Gastrocnemius medialis (tissue), 4 donors: ENCODE results near the gene TMEM132E. TPM values are rescaled to one million over a fixed set of nuclear protein-coding genes. Genes with fewer than 3 reads are reported as not detected.

ENCODE experiments used
- ATAC-seq, 2 donors: fragments of 150-250 bp; one replicate each; pipeline ENCODE4 v1.9.1; 2016
- DNase-seq, 2 donors: peaks; one replicate each; pipeline ENCODE4 v3.0.0-alpha.2; 2019
- H3K27ac ChIP-seq, 4 donors: fragments of 200-600 bp; sonication (generic); 1 replicate in 1 of 4; 2 replicates in 3 of 4; pipeline ENCODE4 v1.5.1; 2016 to 2018; ENCODE audit warnings: mild to moderate bottlenecking in 2 of 4, moderate library complexity in 1 of 4
- H3K27me3 ChIP-seq, 3 donors: fragments of 200-600 bp; sonication (generic) in 2 of 3; 1 replicate in 1 of 3; 2 replicates in 2 of 3; pipeline versions ENCODE4 v1.5.1 to v1.6.0; 2016 to 2019; ENCODE audit warnings: mild to moderate bottlenecking in 1 of 3, moderate library complexity in 1 of 3
- H3K36me3 ChIP-seq, 2 donors: fragments of 200-600 bp; sonication (generic) in 1 of 2; one replicate each; pipeline ENCODE4 v1.5.1; 2017 to 2018
- H3K4me1 ChIP-seq, 2 donors: fragments of 200-600 bp; sonication (generic) in 1 of 2; one replicate each; pipeline ENCODE4 v1.5.1; 2016 to 2017; ENCODE audit warnings: mild to moderate bottlenecking in 2 of 2
- H3K4me3 ChIP-seq, 4 donors: fragments of 200-600 bp; sonication (generic) in 3 of 4; 1 replicate in 1 of 4; 2 replicates in 3 of 4; pipeline ENCODE4 v1.5.1; 2016 to 2019; ENCODE audit warnings: mild to moderate bottlenecking in 2 of 4
- H3K9me3 ChIP-seq, 3 donors: fragments of 200-600 bp; sonication (generic) in 2 of 3; 1 replicate in 1 of 3; 2 replicates in 2 of 3; pipeline ENCODE4 v1.5.1; 2016 to 2019
- POLR2A ChIP-seq, 2 donors: fragments of 450-650 bp; IDR thresholded peaks; one replicate each; pipeline ENCODE4 v1.6.1; 2017; ENCODE audit warnings: antibody characterized with exemption in 2 of 2, mild to moderate bottlenecking in 2 of 2, moderate library complexity in 2 of 2
- in situ Hi-C, 4 donors: fragments of 200-750 bp; cut with MboI; loops; one replicate each; pipeline versions ENCODE4 v1.15.0 to v1.8.0; 2017; ENCODE audit warnings: low sequenced_read_pairs in 4 of 4
- intact Hi-C: fragments of 100-400 bp; cut with DNase I; formaldehyde crosslinking; loops from one replicate; pipeline ENCODE4 v1.15.1; 2023; ENCODE audit warnings: low total_unique reads
- total RNA-seq, 4 donors: library from RNA; depleted of rRNA; stranded (reverse); fragments of >200 nt; gene quantifications; one replicate each; pipeline versions ENCODE4 v1.1.0 to v1.2.3, GENCODE V29; 2016
- TF ChIP-seq, protein P1 (sequence below), 5 experiments: fragments of 450-650 bp in 3 of 5; fragments of 200-600 bp in 2 of 5; sonication (generic) in 2 of 5; IDR thresholded peaks in 4 of 5; conservative IDR thresholded peaks in 1 of 5; 1 replicate in 4 of 5; 2 replicates in 1 of 5; pipeline ENCODE4 v1.5.1; 2016 to 2019; ENCODE audit warnings: antibody characterized with exemption in 5 of 5, mild to moderate bottlenecking in 3 of 5, moderate library complexity in 3 of 5

The TMEM132E gene, protein sequence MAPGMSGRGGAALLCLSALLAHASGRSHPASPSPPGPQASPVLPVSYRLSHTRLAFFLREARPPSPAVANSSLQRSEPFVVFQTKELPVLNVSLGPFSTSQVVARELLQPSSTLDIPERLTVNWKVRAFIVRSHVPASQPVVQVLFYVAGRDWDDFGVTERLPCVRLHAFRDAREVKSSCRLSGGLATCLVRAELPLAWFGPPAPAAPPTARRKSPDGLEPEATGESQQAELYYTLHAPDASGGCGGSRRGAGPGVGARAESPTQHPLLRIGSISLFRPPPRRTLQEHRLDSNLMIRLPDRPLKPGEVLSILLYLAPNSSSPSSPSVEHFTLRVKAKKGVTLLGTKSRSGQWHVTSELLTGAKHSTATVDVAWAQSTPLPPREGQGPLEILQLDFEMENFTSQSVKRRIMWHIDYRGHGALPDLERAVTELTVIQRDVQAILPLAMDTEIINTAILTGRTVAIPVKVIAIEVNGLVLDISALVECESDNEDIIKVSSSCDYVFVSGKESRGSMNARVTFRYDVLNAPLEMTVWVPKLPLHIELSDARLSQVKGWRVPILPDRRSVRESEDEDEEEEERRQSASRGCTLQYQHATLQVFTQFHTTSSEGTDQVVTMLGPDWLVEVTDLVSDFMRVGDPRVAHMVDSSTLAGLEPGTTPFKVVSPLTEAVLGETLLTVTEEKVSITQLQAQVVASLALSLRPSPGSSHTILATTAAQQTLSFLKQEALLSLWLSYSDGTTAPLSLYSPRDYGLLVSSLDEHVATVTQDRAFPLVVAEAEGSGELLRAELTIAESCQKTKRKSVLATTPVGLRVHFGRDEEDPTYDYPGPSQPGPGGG (N-terminal part only)
- total RNA-seq: not detected

DNA sequence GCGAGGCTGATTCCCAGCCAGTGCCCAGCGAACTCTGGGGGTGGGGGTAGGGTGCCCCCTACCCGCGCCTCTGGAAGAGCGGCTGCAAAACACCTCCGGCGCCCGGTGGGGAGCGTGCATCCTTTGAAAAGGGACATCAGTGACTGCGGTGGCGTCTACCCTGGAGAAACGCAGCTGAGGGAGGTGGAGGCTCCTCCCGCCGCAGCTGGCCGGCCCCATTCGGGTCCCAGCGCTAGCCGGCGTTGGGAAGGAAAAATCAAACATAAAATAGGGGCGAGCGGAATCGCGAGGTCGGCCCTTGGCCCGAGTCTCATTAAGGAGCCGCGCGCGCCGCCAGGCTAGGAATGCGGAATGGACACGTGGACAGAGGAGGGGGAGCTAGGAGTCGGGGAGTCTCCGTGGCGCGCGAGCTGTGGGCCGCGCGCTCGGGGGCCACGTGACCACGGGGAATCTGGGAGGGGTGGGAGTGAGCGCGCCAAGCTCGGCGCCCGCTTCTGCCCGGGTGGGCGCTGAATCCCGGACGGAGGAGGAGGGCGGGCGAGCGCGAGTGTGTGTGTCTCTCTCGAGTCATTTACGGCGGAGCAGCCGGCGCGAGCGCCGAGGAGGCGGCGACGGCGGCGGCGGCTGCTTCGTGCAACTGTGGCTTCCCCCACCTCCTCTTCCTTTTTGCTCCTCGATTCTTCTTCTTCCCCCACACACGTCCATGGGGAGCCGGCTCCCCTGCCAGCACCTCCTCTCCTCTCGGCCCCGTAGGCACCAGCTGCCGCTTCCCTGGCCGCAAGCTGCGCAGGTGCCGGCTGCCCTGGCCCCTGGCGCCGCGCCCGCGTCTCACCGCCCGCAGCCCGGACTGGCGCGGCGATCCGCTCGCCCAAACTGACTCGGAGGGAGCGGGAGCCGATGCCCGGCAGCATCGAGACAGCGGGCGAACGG lies at the start of gene TMEM132E:
Gene TMEM132E (plus strand): TSS at position 566 of the 930 bp plus-strand sequence. CDS start 1,495 bp downstream, outside the sequence.
- in situ Hi-C loops: loop anchor here in 1 of 4 donors (25.0 kb wide), 1 partner anchor 158 kb away; no protein-coding TSS in a partner anchor

DNA sequence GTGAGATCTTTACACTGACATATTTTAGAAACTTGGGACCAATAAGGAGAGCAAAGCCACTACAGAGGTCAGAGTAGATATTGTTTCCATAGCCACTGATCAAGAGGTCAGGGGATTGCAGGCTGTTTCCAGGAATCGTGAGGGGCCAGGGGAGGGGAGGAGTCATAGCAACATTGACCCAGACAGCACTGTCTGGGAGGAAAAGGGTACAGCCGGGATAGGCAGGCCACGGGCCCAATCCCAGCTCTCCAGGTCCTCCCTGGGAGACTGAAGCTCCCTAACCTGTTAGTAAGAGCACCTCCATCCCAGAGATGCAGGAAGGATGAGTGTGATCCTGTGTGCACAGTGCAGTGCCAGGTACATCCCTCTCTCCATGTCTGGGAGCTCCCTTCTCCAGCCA lies 48.5 kb upstream of the TMEM132E start:
- H3K9me3 ChIP-seq: no peaks in the 10 kb centered on the region
- in situ Hi-C loops (loop anchor here (10.0 to 25.0 kb wide), 4 partner anchors 181 to 594 kb away; partner anchors contain the start of genes FNDC8 (in 3 of the 4), CCT6B (in 1 of the 4), RAD51D (in 1 of the 4) and ZNF830 (in 1 of the 4)), intact Hi-C loops (no loop called here)

More for the DNA sequence above, at the start of gene TMEM132E:
- Histone ChIP-seq H3K27me3 (peaks cover 62 to 70% (median 69%) of the 10 kb centered on the region in 3 donors), H3K27ac (no peak within 1 kb of the TSS), H3K36me3 (no peaks in the 10 kb centered on the region), H3K9me3 (no peaks in the 10 kb centered on the region), H3K4me3 (peak within 1 kb of the TSS; percentile 57 to 76 (median 61)), H3K4me1 (peaks cover 19 to 28% of the 10 kb centered on the region in 2 donors)
- ATAC-seq (peak; percentile 23 to 40), DNase-seq (no peak)
- intact Hi-C loops: no loop called here
- TF ChIP-seq POLR2A (IDR thresholded peaks at IDR 0.05): no peak
- TF ChIP-seq, protein P1, sequence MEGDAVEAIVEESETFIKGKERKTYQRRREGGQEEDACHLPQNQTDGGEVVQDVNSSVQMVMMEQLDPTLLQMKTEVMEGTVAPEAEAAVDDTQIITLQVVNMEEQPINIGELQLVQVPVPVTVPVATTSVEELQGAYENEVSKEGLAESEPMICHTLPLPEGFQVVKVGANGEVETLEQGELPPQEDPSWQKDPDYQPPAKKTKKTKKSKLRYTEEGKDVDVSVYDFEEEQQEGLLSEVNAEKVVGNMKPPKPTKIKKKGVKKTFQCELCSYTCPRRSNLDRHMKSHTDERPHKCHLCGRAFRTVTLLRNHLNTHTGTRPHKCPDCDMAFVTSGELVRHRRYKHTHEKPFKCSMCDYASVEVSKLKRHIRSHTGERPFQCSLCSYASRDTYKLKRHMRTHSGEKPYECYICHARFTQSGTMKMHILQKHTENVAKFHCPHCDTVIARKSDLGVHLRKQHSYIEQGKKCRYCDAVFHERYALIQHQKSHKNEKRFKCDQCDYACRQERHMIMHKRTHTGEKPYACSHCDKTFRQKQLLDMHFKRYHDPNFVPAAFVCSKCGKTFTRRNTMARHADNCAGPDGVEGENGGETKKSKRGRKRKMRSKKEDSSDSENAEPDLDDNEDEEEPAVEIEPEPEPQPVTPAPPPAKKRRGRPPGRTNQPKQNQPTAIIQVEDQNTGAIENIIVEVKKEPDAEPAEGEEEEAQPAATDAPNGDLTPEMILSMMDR (IDR thresholded peaks at IDR 0.05 in 4 of 5, conservative IDR thresholded peaks at IDR 0.05 in 1 of 5): no peak

DNA sequence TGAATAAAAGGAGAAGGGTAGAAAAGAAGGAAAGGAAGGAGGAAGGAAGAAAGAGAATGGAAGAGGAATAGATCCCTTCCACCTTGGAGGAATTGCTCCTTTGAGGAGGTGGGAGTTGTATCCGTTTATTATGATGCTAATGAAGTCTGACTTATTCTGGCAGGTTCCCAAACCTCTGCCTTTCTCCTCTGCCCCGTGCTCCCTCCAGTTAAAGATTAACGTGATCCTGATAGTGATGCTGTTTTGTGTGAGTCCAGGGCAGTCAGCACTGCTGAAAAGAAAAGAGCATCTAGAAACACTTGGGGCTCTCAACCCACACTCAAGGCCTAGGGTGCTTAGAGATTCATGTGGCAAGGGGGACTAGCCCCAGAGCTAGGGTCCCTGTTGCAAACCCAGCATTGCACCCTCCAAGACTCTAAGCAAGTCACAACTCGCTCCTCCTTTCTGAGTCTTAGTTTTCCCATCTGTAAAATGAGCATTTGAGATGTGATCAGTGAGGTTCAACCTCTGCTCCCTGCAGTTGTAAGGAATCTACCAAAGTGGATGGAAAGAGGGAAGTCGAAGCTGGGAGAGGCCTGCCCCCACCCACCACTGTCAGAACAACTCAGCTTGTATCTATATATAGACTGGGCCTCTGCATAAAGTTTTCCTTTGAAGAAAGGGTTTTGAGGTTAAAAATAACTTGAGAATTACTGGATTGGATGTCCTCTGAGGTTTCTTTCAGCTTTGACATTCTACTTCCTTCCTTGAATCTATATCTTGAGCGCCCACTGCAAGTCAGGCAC lies 46.9 kb upstream of the TMEM132E start:
- intact Hi-C loops (no loop called here), in situ Hi-C loops (loop anchor here (10.0 to 25.0 kb wide), 4 partner anchors 180 to 592 kb away; partner anchors contain the start of genes FNDC8 (in 3 of the 4), CCT6B (in 1 of the 4), RAD51D (in 1 of the 4) and ZNF830 (in 1 of the 4))
- no peaks in the 10 kb centered on the region for H3K4me1 ChIP-seq
- ATAC-seq (no peak), DNase-seq (no peak)
- no peaks in the 10 kb centered on the region for H3K36me3 ChIP-seq
- no peaks in the 10 kb centered on the region for H3K27me3 ChIP-seq
- H3K27ac ChIP-seq: no peak overlapping the region
- no peak overlapping the region for H3K4me3 ChIP-seq
- no peaks in the 10 kb centered on the region for H3K9me3 ChIP-seq
- no peak for TF ChIP-seq POLR2A (IDR thresholded peaks at IDR 0.05)
- TF ChIP-seq, protein P1 (IDR thresholded peaks at IDR 0.05 in 4 of 5, conservative IDR thresholded peaks at IDR 0.05 in 1 of 5): no peak

More for the DNA sequence above, 48.5 kb upstream of the TMEM132E start:
- ATAC-seq (no peak), DNase-seq (no peak)
- H3K36me3 ChIP-seq: no peaks in the 10 kb centered on the region
- TF ChIP-seq, protein P1 (IDR thresholded peaks at IDR 0.05 in 4 of 5, conservative IDR thresholded peaks at IDR 0.05 in 1 of 5): no peak
- TF ChIP-seq POLR2A (IDR thresholded peaks at IDR 0.05): no peak
- peaks cover 0 to 3% (median 0%) of the 10 kb centered on the region in 3 donors for H3K27me3 ChIP-seq
- H3K4me1 ChIP-seq: no peaks in the 10 kb centered on the region
- H3K4me3 ChIP-seq: no peak overlapping the region
- no peak overlapping the region for H3K27ac ChIP-seq
